GM12864 (cell line): ENCODE measurements around the gene IFNL4.

ENCODE experiments used
- DNase-seq: peaks from one replicate; pipeline ENCODE4 v3.0.0-alpha.2; 2011; ENCODE audit warnings: low read depth
- H3K4me3 ChIP-seq: 2 replicates; pipeline ENCODE4 v1.5.1; 2011; ENCODE audit warnings: mild to moderate bottlenecking, low read depth, low read length, control low read depth
- TF ChIP-seq, protein P1 (sequence below): IDR thresholded peaks from 2 replicates; pipeline ENCODE4 v1.5.1; 2011; ENCODE audit warnings: low read depth, mild to moderate bottlenecking, moderate library complexity, low read length, control low read depth, inconsistent platforms; ENCODE audit errors: missing control alignments

Gene IFNL4

DNA sequence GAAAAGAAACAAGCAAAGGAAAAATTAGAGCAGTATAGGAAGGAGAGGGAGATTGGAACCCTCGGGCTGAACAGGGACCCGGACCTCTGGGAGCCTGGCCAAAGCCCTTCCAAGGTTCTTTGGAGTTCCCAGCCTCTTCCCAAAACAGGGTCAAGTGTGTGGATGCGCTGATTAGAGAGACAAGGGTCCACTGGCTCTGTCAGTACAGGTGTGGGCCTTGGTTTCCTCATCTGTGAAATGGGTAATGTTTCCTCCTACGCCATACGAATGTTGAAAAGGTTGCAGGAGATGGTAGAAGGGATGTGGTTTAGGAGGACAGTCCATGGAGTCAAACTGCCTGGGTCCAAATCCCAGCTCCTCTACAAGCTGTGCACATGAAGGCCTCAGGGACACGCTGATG lies 42.5 kb downstream of the IFNL4 start:
- TF ChIP-seq, protein P1, sequence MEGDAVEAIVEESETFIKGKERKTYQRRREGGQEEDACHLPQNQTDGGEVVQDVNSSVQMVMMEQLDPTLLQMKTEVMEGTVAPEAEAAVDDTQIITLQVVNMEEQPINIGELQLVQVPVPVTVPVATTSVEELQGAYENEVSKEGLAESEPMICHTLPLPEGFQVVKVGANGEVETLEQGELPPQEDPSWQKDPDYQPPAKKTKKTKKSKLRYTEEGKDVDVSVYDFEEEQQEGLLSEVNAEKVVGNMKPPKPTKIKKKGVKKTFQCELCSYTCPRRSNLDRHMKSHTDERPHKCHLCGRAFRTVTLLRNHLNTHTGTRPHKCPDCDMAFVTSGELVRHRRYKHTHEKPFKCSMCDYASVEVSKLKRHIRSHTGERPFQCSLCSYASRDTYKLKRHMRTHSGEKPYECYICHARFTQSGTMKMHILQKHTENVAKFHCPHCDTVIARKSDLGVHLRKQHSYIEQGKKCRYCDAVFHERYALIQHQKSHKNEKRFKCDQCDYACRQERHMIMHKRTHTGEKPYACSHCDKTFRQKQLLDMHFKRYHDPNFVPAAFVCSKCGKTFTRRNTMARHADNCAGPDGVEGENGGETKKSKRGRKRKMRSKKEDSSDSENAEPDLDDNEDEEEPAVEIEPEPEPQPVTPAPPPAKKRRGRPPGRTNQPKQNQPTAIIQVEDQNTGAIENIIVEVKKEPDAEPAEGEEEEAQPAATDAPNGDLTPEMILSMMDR = no peak
- DNase-seq = no peak
- no peak overlapping the region for H3K4me3 ChIP-seq

DNA sequence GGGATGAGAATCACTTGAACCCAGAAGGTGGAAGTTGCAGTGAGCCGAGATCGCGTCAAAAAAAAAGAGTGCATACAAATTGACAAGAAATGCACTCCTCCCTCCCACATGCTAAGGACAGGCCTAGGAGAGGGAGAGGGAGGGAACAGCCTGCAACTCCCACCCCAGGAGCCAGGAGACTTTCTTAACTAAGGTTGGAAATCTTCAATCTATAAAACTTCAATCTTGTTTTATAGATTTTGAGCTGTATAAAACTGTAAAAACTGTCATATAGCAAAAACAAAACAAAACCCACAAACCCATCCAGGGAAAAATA lies 43.2 kb downstream of the IFNL4 start:
- no peak overlapping the region for H3K4me3 ChIP-seq
- TF ChIP-seq, protein P1 = no peak
- DNase-seq = no peak

DNA sequence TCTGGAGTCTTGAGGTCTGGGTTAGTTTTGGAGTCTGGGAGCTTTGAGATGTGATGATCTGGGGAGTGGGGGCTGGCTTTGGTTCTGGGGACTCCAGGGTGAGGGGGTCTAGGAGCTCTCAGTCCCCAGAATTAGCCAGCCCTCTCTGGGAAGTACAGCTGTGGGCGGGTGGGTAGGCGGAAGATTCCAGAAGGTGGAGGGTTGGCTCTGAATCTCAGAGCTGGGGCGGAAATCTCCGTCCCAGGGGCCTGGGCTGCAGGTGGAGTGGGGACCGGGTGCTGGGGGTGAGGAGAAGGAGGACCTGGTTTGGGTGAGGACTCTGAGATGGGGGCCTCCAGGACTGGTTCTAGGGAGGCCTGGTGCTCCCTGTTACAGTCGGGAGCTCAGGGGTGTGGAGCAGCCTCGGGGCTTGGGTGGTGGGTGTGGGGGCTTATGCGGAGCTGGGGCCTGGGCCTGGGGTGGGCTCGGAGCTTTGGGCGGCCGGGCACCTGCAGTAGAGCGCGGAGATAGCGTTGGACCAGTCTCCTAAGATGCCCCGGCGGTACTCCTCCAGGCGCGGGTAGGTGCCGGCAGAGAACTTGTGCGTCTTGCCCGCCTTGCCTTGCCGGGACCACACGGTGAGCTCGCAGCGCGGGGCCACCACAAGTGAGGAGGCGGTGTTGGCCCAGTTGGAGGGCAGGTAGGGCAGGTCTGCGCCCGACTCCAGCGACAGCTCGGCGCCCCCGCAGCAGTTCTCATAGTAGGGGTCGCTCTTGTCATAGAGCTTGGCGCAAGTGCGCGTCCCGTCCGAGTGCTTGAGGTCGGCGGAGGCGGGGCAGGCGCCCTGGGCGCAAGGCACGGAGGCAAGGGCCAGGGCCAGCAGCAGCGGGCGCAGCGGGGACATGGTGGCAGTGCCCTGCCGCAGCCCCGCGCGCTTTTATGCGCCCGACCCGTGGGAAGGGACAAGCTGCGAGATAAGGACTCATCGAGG lies 45.0 kb downstream of the IFNL4 start, which contains the start of gene SYCN:
TSS of gene SYCN (minus strand) at position 892 of the 970 bp plus-strand sequence. CDS start at position 883, 9 bp downstream.
- H3K4me3 ChIP-seq = no peak within 1 kb of the TSS
- no peak for DNase-seq
- TF ChIP-seq, protein P1 = no peak

GRCh38 chr19:39202998-39203355 lies 45.7 kb downstream of the IFNL4 start:
- TF ChIP-seq, protein P1 = no peak
- H3K4me3 ChIP-seq = no peak overlapping the region
- no peak for DNase-seq

DNA sequence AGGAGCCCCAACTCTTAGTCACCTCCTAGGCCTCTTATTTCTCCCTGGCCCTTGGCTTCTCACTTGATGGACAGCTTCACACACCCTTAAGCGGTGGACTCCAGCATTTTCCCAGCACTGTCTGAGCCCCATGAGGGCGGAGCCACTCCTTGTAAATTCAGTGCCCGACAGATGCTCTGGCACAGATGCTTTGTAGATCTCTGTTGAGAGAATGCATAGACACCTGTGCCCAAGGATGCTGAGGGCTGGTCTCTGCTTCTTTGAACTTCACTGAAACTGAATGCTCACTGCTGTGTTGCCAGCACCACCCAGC lies 47.9 kb downstream of the IFNL4 start:
- DNase-seq = no peak
- no peak overlapping the region for H3K4me3 ChIP-seq
- TF ChIP-seq, protein P1 = no peak

- TF ChIP-seq, protein P1 = no peak
- DNase-seq = no peak
- no peak overlapping the region for H3K4me3 ChIP-seq
Observed at GRCh38 chr19:39200066-39200802, 48.4 kb downstream of the IFNL4 start.
